CD14-positive monocyte (primary cell): ENCODE data around the gene UTP14C. TPM values are rescaled to one million over a fixed set of nuclear protein-coding genes. Genes with fewer than 3 reads are reported as not detected.

Experiments
- DNase-seq, 3 donors: peaks; one replicate each; pipeline ENCODE4 v3.0.0-alpha.2; 2011 to 2022
- H2AFZ ChIP-seq: 2 replicates; pipeline ENCODE4 v1.6.0; 2012; ENCODE audit warnings: mild to moderate bottlenecking, low read depth, low read length, inconsistent platforms; ENCODE audit not compliant: insufficient read depth, poor library complexity, severe bottlenecking
- H3K27ac ChIP-seq, 2 donors: 1 replicate in 1 of 2; 2 replicates in 1 of 2; pipeline ENCODE4 v1.5.1; 2012 to 2013; ENCODE audit warnings: low read length in 2 of 2, control low read depth in 1 of 2, inconsistent platforms in 1 of 2, low read depth in 1 of 2, mild to moderate bottlenecking in 1 of 2
- H3K27me3 ChIP-seq, 2 donors: one replicate each; pipeline versions ENCODE4 v1.6.0 to v1.6.1; 2011 to 2013; ENCODE audit warnings: low read length in 2 of 2; ENCODE audit not compliant: control insufficient read depth in 2 of 2, insufficient read depth in 2 of 2
- H3K36me3 ChIP-seq, 2 donors: replicated peaks in 1 of 2; 1 replicate in 1 of 2; 2 replicates in 1 of 2; pipeline versions ENCODE4 v1.5.1 to v1.6.1; 2012 to 2013; ENCODE audit warnings: low read length in 2 of 2, control low read depth in 1 of 2, inconsistent platforms in 1 of 2, mild to moderate bottlenecking in 1 of 2; ENCODE audit not compliant: insufficient read depth in 2 of 2, control insufficient read depth in 1 of 2
- H3K4me1 ChIP-seq, 2 donors: 1 replicate in 1 of 2; 2 replicates in 1 of 2; pipeline versions ENCODE4 v1.5.1 to v1.6.1; 2012 to 2013; ENCODE audit warnings: low read length in 2 of 2, control low read depth in 1 of 2, inconsistent platforms in 1 of 2, mild to moderate bottlenecking in 1 of 2, moderate library complexity in 1 of 2; ENCODE audit not compliant: insufficient read depth in 2 of 2, control insufficient read depth in 1 of 2
- H3K4me2 ChIP-seq: replicated peaks from 2 replicates; pipeline ENCODE3; 2012; ENCODE audit warnings: low read length, moderate library complexity, mild to moderate bottlenecking; ENCODE audit not compliant: poor library complexity, severe bottlenecking; ENCODE audit errors: extremely low read depth
- H3K4me3 ChIP-seq, 3 experiments: fragments of 200-600 bp in 1 of 3; sonication (generic) in 1 of 3; replicated peaks in 1 of 3; 1 replicate in 2 of 3; 2 replicates in 1 of 3; pipeline ENCODE4 v1.5.1; 2011 to 2013; ENCODE audit warnings: low read length in 3 of 3, mild to moderate bottlenecking in 3 of 3, control low read depth in 2 of 3, low read depth in 2 of 3, inconsistent platforms in 1 of 3, moderate library complexity in 1 of 3
- H3K79me2 ChIP-seq: 2 replicates; pipeline ENCODE4 v1.6.0; 2012; ENCODE audit warnings: mild to moderate bottlenecking, control low read depth, inconsistent platforms, low read length, moderate library complexity; ENCODE audit not compliant: insufficient read depth
- H3K9ac ChIP-seq: 2 replicates; pipeline ENCODE4 v1.6.0; 2017; ENCODE audit warnings: low read length, mild to moderate bottlenecking; ENCODE audit not compliant: insufficient read depth, poor library complexity, severe bottlenecking
- H3K9me3 ChIP-seq, 2 donors: replicated peaks in 1 of 2; 1 replicate in 1 of 2; 2 replicates in 1 of 2; pipeline versions ENCODE4 v1.5.1 to v1.6.1; 2012 to 2013; ENCODE audit warnings: low read length in 2 of 2, control low read depth in 1 of 2; ENCODE audit not compliant: control insufficient read depth in 1 of 2, insufficient read depth in 1 of 2
- H4K20me1 ChIP-seq: 2 replicates; pipeline ENCODE4 v1.6.0; 2012; ENCODE audit warnings: mild to moderate bottlenecking, low read length, control low read depth, moderate library complexity; ENCODE audit not compliant: insufficient read depth
- H3K27ac Mint-ChIP-seq, 7 donors: one replicate each; pipeline ENCODE4 v1.8.0; 2020; ENCODE audit warnings: mild to moderate bottlenecking in 7 of 7, mixed read lengths in 7 of 7, moderate library complexity in 6 of 7, inconsistent platforms in 2 of 7
- H3K27me3 Mint-ChIP-seq, 3 donors: one replicate each; pipeline ENCODE4 v1.8.0; 2021 to 2022; ENCODE audit warnings: low read depth in 3 of 3, mild to moderate bottlenecking in 3 of 3, mixed read lengths in 3 of 3, moderate library complexity in 3 of 3, inconsistent platforms in 1 of 3
- H3K36me3 Mint-ChIP-seq, 2 donors: one replicate each; pipeline ENCODE4 v1.8.0; 2020; ENCODE audit warnings: mixed read lengths in 2 of 2, inconsistent platforms in 1 of 2, mild to moderate bottlenecking in 1 of 2
- H3K4me1 Mint-ChIP-seq: one replicate; pipeline ENCODE4 v1.8.0; 2020; ENCODE audit warnings: mild to moderate bottlenecking, mixed read lengths
- H3K4me3 Mint-ChIP-seq, 2 donors: one replicate each; pipeline ENCODE4 v1.8.0; 2020; ENCODE audit warnings: mild to moderate bottlenecking in 2 of 2, mixed read lengths in 2 of 2, moderate library complexity in 1 of 2
- H3K9me3 Mint-ChIP-seq, 7 donors: one replicate each; pipeline ENCODE4 v1.8.0; 2020 to 2022; ENCODE audit warnings: mixed read lengths in 7 of 7, mild to moderate bottlenecking in 6 of 7, moderate library complexity in 6 of 7, inconsistent platforms in 2 of 7
- CTCF ChIP-seq: fragments of 200-600 bp; IDR thresholded peaks from one replicate; pipeline ENCODE4 v1.8.0; 2022; ENCODE audit warnings: antibody characterized with exemption, mild to moderate bottlenecking
- WGBS: methylation state at CpG from one replicate; pipeline ENCODE4 v1.1.5; 2013; ENCODE audit warnings: missing lambda C conversion rate; ENCODE audit not compliant: insufficient coverage; 5-methylcytosine and 5-hydroxymethylcytosine counted together
- intact Hi-C, 2 donors: fragments of 100-400 bp; cut with micrococcal nuclease; formaldehyde crosslinking; loops; one replicate each; pipeline versions ENCODE4 v1.15.0 to v1.15.1; 2023
- polyA plus RNA-seq, 3 donors: library from polyadenylated mRNA; depleted of rRNA in 1 of 3; unstranded in 2 of 3; stranded (reverse) in 1 of 3; fragments of 300-500 nt in 2 of 3; fragments of >200 nt in 1 of 3; fragmentation: Illumina TruSeq in 2 of 3; gene quantifications; 1 replicate in 2 of 3; 2 replicates in 1 of 3; pipeline ENCODE4 v1.2.3, GENCODE V29; 2012 to 2021

Gene UTP14C
- polyA plus RNA-seq, 3 donors: 1.2 to 1.5 (median 1.2) TPM

- no peak overlapping the region for H3K27ac ChIP-seq
- Mint-ChIP-seq H3K27me3 (peaks cover 0 to under 1% (median 0%) of the 10 kb centered on the region in 3 donors), H3K27ac (no peak overlapping the region), H3K4me1 (no peaks in the 10 kb centered on the region), H3K4me3 (no peak overlapping the region), H3K9me3 (peaks cover 5 to 14% (median 10%) of the 10 kb centered on the region in 7 donors), H3K36me3 (peaks cover 15 to 18% of the 10 kb centered on the region in 2 donors)
- H3K36me3 ChIP-seq: peaks cover 5 to 16% of the 10 kb centered on the region in 2 donors
- no CpG with 5 or more reads among the region's 2 CpGs for WGBS
- no peak for DNase-seq
- no peaks in the 10 kb centered on the region for H3K27me3 ChIP-seq
- H4K20me1 ChIP-seq: no peaks in the 10 kb centered on the region
- H3K4me1 ChIP-seq: no peaks in the 10 kb centered on the region
- no peak overlapping the region for H2AFZ ChIP-seq
- no peak overlapping the region for H3K9ac ChIP-seq
- H3K79me2 ChIP-seq: no peaks in the 10 kb centered on the region
- TF ChIP-seq CTCF: no peak
- H3K4me2 ChIP-seq: no peak overlapping the region
- intact Hi-C loops: no loop called here
- H3K9me3 ChIP-seq: peaks cover 0 to 5% of the 10 kb centered on the region in 2 donors
- no peak overlapping the region for H3K4me3 ChIP-seq
These were observed 8.5 kb downstream of the UTP14C start for GRCh38 chr13:52033039-52033438.

GRCh38 chr13:52034616-52035226, 10.2 kb downstream of the UTP14C start:
- Histone ChIP-seq H3K9ac (no peak overlapping the region), H3K79me2 (no peaks in the 10 kb centered on the region), H3K9me3 (peaks cover 0 to 3% of the 10 kb centered on the region in 2 donors), H3K27ac (no peak overlapping the region), H4K20me1 (no peaks in the 10 kb centered on the region), H3K4me2 (no peak overlapping the region), H2AFZ (no peak overlapping the region), H3K36me3 (no peaks in the 10 kb centered on the region), H3K27me3 (no peaks in the 10 kb centered on the region), H3K4me1 (no peaks in the 10 kb centered on the region), H3K4me3 (no peak overlapping the region)
- H3K27ac Mint-ChIP-seq: no peak overlapping the region
- H3K4me3 Mint-ChIP-seq: no peak overlapping the region
- no peak for DNase-seq
- TF ChIP-seq CTCF: no peak
- H3K36me3 Mint-ChIP-seq: peaks cover 4 to 5% of the 10 kb centered on the region in 2 donors
- intact Hi-C loops: no loop called here
- peaks cover 0 to 8% (median 5%) of the 10 kb centered on the region in 7 donors for H3K9me3 Mint-ChIP-seq
- WGBS: no CpG with 5 or more reads among the region's 5 CpGs
- peaks cover 0 to 1% (median 0%) of the 10 kb centered on the region in 3 donors for H3K27me3 Mint-ChIP-seq
- no peaks in the 10 kb centered on the region for H3K4me1 Mint-ChIP-seq
